Kidney glomerular epithelial cell (primary cell): Measurements from ENCODE around the gene PANK2.
A peak's percentile ranks its signal among the peaks of the same experiment; 100 is the strongest.
"Not testable (repeated sequence)": the region's sequence is repeated elsewhere in the genome, so short reads cannot be mapped to it uniquely, and the experiment has no call there.

ENCODE experiments used
- DNase-seq: peaks from one replicate; lab custom pipeline; 2025; lab: John Stamatoyannopoulos, UW

PANK2 gene

GRCh38 chr20:3888622-3889488, at the start of gene PANK2:
Gene PANK2 (plus strand): TSS chr20:3889387.
- DNase-seq: peak; percentile 85

- DNase-seq: not testable (repeated sequence)
These were observed 49.0 kb upstream of the PANK2 start for GRCh38 chr20:3840201-3840600.

GRCh38 chr20:3842348-3842930, 46.7 kb upstream of the PANK2 start:
- DNase-seq: no peak

GRCh38 chr20:3843490-3843889, 45.7 kb upstream of the PANK2 start:
- DNase-seq: no peak

- not testable (repeated sequence) for DNase-seq
These were observed 45.1 kb upstream of the PANK2 start for GRCh38 chr20:3843990-3844619.

GRCh38 chr20:3846378-3846739, 42.8 kb upstream of the PANK2 start:
- DNase-seq: peak; percentile 43

- peak; percentile 84 for DNase-seq
These were observed 42.3 kb upstream of the PANK2 start, which contains the start of gene MAVS for GRCh38 chr20:3846740-3847428. Gene MAVS (plus strand): TSS chr20:3846834. CDS start chr20:3854625, 7,791 bp downstream.

GRCh38 chr20:3847429-3847940, 41.7 kb upstream of the PANK2 start:
- peak; percentile 2 for DNase-seq

- DNase-seq: no peak
These were observed 40.6 kb upstream of the PANK2 start for GRCh38 chr20:3848565-3848964.

GRCh38 chr20:3854462-3854871, 34.7 kb upstream of the PANK2 start:
- DNase-seq: no peak

- DNase-seq: no peak
These were observed 31.8 kb upstream of the PANK2 start for GRCh38 chr20:3857405-3857804.

GRCh38 chr20:3858689-3859088, 30.5 kb upstream of the PANK2 start:
- no peak for DNase-seq

GRCh38 chr20:3861191-3861590, 28.0 kb upstream of the PANK2 start:
- DNase-seq: no peak

GRCh38 chr20:3862333-3862732, 26.9 kb upstream of the PANK2 start:
- no peak for DNase-seq

- DNase-seq: no peak
These were observed 25.9 kb upstream of the PANK2 start for GRCh38 chr20:3863317-3863716.

GRCh38 chr20:3864518-3864917, 24.7 kb upstream of the PANK2 start:
- no peak for DNase-seq

- no peak for DNase-seq
These were observed 23.9 kb upstream of the PANK2 start for GRCh38 chr20:3865152-3865886.

GRCh38 chr20:3865887-3866407, 23.2 kb upstream of the PANK2 start:
- DNase-seq: no peak

- no peak for DNase-seq
These were observed 22.7 kb upstream of the PANK2 start for GRCh38 chr20:3866464-3866863.

- DNase-seq: no peak
These were observed 21.4 kb upstream of the PANK2 start for GRCh38 chr20:3867802-3868201.
